GM12892 (cell line): ENCODE results near the gene TAS1R1.

Source experiments
- POLR2A ChIP-seq: IDR thresholded peaks from 2 replicates; pipeline ENCODE4 v1.6.1; 2011; ENCODE audit warnings: low read depth, low read length, control low read depth
- POLR2AphosphoS5 ChIP-seq: IDR thresholded peaks from 2 replicates; pipeline ENCODE4 v1.6.1; 2011; ENCODE audit warnings: low read depth, low read length, control low read depth
- TAF1 ChIP-seq: IDR thresholded peaks from 2 replicates; pipeline ENCODE4 v1.6.1; 2011; ENCODE audit warnings: low read depth, mild to moderate bottlenecking, control low read depth, low read length, borderline replicate concordance

- TF ChIP-seq POLR2A (no peak), POLR2AphosphoS5 (no peak), TAF1 (no peak)
Observed at GRCh38 chr1:6544831-6545230, 10.3 kb upstream of the TAS1R1 start.
